Measurements from ENCODE around the gene PCNT. TPM values are rescaled to one million over a fixed set of nuclear protein-coding genes. Genes with fewer than 3 reads are reported as not detected.

Gene PCNT
- total RNA-seq, 4 donors from 2014 or later, result 42.8 to 58.6 (median 45.9) TPM

DNA sequence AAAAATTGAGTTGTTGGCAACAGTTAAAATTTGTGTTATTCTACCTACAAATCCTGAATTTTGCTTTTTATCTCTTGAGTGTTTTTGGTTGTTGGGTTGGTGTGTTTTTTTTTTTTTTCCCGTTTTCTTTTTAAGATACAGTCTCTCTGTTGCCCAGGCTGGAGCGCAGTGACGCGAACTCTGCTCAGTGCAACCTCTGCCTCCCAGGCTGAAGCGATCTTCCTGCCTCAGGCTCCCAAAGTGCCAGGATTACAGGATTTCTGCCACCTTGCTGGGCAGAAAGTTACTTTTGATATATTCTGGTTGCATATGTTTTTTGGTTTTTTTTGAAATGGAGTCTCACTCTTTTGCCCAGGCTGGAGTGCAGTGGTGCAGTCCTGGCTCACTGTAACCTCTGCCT, 4.2 kb downstream of the PCNT start:
- Histone ChIP-seq H3K4me3 (no peak overlapping the region), H3K27ac (no peak overlapping the region), H3K4me1 (peaks cover 0 to 15% (median under 1%) of the 10 kb centered on the region in 4 donors), H3K9me3 (no peaks in the 10 kb centered on the region), H3K36me3 (peaks cover 0 to 53% (median 3%) of the 10 kb centered on the region in 3 donors), H3K27me3 (no peaks in the 10 kb centered on the region)
- DNase-seq (ENCODE audit: low spot score in 2 of 2), result no peak
- 78 to 79% methylated on average over 5 of the region's 5 CpGs for WGBS, 2 donors
- TF ChIP-seq POLR2A (IDR thresholded peaks at IDR 0.05) (no peak), EP300 (IDR thresholded peaks at IDR 0.05) (no peak)
- TF ChIP-seq, protein P1, sequence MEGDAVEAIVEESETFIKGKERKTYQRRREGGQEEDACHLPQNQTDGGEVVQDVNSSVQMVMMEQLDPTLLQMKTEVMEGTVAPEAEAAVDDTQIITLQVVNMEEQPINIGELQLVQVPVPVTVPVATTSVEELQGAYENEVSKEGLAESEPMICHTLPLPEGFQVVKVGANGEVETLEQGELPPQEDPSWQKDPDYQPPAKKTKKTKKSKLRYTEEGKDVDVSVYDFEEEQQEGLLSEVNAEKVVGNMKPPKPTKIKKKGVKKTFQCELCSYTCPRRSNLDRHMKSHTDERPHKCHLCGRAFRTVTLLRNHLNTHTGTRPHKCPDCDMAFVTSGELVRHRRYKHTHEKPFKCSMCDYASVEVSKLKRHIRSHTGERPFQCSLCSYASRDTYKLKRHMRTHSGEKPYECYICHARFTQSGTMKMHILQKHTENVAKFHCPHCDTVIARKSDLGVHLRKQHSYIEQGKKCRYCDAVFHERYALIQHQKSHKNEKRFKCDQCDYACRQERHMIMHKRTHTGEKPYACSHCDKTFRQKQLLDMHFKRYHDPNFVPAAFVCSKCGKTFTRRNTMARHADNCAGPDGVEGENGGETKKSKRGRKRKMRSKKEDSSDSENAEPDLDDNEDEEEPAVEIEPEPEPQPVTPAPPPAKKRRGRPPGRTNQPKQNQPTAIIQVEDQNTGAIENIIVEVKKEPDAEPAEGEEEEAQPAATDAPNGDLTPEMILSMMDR (IDR thresholded peaks at IDR 0.05), result no peak

DNA sequence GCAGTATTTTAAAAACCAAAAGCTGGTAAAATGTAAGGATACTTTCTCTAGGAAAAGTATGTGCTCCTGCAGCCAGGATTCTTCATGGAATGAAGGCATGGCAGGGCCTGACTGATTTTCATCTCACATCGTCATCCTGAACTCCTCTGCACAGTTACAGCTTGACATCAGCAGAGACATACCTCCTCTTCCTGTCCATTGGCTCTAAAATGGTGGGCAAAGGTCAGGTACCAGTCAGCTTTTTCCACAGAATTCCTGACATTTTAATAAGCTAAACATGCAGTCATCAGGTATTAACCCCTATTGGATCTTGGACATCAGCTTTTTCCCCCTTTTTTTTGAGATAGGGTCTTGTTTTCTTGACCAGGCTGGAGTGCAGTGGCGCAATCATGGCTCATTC, 5.8 kb downstream of the PCNT start:
- peaks cover 0 to 13% (median 0%) of the 10 kb centered on the region in 4 donors for H3K4me1 ChIP-seq
- H3K9me3 ChIP-seq, result no peaks in the 10 kb centered on the region
- H3K27ac ChIP-seq, result no peak overlapping the region
- no peak overlapping the region for H3K4me3 ChIP-seq
- 96 to 100% methylated on average over 2 of the region's 2 CpGs for WGBS, 2 donors
- no peak for DNase-seq (ENCODE audit: low spot score in 2 of 2)
- no peaks in the 10 kb centered on the region for H3K27me3 ChIP-seq
- no peak for TF ChIP-seq EP300 (IDR thresholded peaks at IDR 0.05)
- H3K36me3 ChIP-seq, result peaks cover 0 to 68% (median 3%) of the 10 kb centered on the region in 3 donors

DNA sequence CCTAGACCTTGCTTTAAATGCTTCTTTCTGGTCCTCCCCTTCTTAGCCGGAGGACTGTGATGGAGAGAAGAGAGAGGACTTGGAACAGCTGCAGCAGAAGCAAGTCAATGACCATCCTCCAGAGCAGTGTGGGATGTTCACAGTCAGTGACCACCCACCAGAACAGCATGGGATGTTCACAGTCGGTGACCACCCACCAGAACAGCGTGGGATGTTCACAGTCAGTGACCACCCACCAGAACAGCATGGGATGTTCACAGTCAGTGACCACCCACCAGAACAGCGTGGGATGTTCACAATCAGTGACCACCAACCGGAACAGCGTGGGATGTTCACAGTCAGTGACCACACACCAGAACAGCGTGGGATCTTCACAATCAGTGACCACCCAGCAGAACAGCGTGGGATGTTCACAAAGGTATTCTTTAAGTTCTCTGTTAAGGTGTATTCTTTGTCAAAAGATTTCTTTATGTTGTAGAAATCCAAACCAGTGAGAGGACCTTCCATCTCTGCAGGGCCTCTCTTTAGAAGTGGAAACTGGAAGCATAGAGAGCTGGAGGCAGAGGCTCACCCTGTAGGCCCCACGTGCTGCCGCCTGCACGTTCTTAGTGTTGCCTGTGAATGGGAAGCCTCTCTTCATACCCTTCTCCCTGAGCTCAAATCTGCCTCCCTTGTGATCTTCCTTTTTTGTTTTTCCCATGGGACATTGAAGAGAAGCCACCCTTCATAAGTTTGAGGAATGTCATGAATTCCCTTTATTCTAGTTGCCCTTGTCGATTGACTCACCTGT, 10.6 kb downstream of the PCNT start:
- 85 to 89% methylated on average over 12 of the region's 12 CpGs for WGBS, 2 donors

DNA sequence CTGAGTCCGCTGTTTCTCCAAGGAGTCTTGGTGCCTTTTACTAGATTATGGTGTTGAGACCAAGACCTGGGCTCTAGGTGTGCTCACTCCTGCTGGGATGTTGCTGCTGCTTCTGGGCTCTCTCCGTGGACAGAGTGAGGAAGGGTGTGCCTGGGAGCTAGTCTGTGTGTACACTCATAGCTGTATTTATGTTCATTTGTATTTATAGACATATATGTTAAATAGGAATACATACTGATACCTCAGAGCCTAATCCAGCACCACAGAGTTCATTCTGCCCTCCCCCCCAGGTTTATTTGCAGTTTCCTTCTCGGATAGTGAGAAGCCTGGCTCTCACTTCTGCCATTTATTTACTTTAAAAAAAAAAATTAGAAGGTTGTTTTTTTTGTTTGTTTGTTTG, 12.6 kb downstream of the PCNT start:
- DNase-seq (ENCODE audit: low spot score in 2 of 2), result no peak
- Histone ChIP-seq H3K9me3 (no peaks in the 10 kb centered on the region), H3K27ac (no peak overlapping the region), H3K4me1 (no peaks in the 10 kb centered on the region), H3K27me3 (no peaks in the 10 kb centered on the region), H3K4me3 (no peak overlapping the region), H3K36me3 (peaks cover 0 to 93% (median 13%) of the 10 kb centered on the region in 3 donors)
- 90 to 100% methylated on average over 3 of the region's 3 CpGs for WGBS, 2 donors
- TF ChIP-seq, protein P1 (IDR thresholded peaks at IDR 0.05), result no peak
- TF ChIP-seq POLR2A (IDR thresholded peaks at IDR 0.05) (no peak), EP300 (IDR thresholded peaks at IDR 0.05) (no peak)

More for the DNA sequence above, 10.6 kb downstream of the PCNT start:
- Histone ChIP-seq H3K36me3 (peaks cover 0 to 92% (median 16%) of the 10 kb centered on the region in 3 donors), H3K4me1 (no peaks in the 10 kb centered on the region), H3K27me3 (no peaks in the 10 kb centered on the region), H3K4me3 (no peak overlapping the region), H3K9me3 (no peaks in the 10 kb centered on the region), H3K27ac (no peak overlapping the region)
- TF ChIP-seq EP300 (IDR thresholded peaks at IDR 0.05) (no peak), POLR2A (IDR thresholded peaks at IDR 0.05) (no peak)
- TF ChIP-seq, protein P1 (IDR thresholded peaks at IDR 0.05), result no peak
- no peak for DNase-seq (ENCODE audit: low spot score in 2 of 2)

DNA sequence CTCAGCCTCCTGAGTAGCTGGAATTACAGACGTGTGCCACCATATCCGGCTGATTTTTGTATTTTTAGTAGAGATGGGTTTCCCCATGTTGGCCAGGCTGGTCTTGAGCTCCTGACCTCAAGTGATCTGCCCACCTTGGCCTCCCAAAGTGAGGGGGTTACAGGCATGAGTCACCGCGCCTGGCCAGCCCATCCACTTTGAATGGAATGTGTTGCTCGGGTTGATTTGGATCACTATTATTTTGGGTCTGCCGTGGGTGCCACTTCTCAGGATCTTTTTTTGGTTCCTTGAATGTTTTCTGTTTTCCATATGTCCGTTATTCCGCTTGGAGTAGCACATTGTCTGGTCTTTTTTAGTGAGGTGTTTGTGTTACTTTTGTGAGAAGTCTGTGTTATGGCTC, 17.0 kb downstream of the PCNT start:
- no peaks in the 10 kb centered on the region for H3K27me3 ChIP-seq
- no peak for DNase-seq (ENCODE audit: low spot score in 2 of 2)
- H3K27ac ChIP-seq, result no peak overlapping the region
- H3K4me3 ChIP-seq, result no peak overlapping the region
- H3K9me3 ChIP-seq, result no peaks in the 10 kb centered on the region
- peaks cover 0 to 70% (median 14%) of the 10 kb centered on the region in 3 donors for H3K36me3 ChIP-seq
- TF ChIP-seq, protein P1 (IDR thresholded peaks at IDR 0.05), result no peak
- no peak for TF ChIP-seq EP300 (IDR thresholded peaks at IDR 0.05)
- TF ChIP-seq POLR2A (IDR thresholded peaks at IDR 0.05), result no peak
- 94 to 95% methylated on average over 8 of the region's 8 CpGs for WGBS, 2 donors
- no peaks in the 10 kb centered on the region for H3K4me1 ChIP-seq

Measured in tibial nerve (tissue), 4 donors.